NCI-H446 (cell line): ENCODE measurements around the gene AEBP1.

Experiments
- DNase-seq, 2 experiments: peaks; one replicate each; lab custom pipeline; 2025; lab: John Stamatoyannopoulos, UW

The AEBP1 gene

GRCh38 chr7:44156453-44157010 lies 52.4 kb downstream of the AEBP1 start:
- no peak for DNase-seq

GRCh38 chr7:44157116-44158080 lies 53.3 kb downstream of the AEBP1 start:
- DNase-seq: no peak

- DNase-seq: no peak
Measured at GRCh38 chr7:44158096-44158872, 54.1 kb downstream of the AEBP1 start.

DNA sequence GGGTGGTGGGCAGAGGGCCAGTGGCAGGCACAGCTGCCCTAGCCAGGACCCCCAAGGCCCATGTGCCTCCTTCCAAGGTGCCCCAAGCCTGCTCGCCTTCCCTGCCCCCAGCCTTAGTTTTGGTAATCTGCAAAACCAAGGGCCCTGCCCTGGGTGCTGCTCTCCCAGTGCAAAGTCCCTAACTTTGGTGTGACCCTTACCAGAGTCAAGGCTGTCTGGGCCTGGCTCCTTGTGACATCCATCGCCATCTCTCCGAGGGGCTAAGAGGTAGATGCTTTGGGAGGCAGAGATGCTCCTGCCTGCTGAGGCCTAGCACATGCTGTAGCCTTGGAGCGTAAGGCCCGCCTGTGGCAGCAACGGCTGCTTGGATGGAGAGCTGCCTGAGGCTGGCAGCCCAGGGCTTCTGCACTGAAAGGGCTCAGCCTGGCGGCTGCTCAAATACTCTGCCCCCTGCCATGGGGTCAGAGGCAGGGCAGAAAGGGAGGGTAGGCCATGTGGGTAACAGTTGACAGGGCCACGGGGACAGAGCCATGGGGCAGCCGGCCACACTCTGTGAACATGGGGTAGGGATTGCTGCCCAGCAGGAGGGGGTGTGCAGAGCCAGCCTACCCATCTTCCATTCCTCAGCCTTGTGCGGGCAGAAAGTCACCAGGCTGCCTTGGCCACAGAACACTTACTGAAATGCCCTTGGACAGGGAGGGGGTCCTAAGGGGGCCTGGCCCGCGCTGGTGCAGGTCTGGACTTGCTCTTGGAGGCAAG lies 54.9 kb downstream of the AEBP1 start:
- DNase-seq: no peak

- DNase-seq: no peak
Measured at GRCh38 chr7:44159824-44160630, 55.9 kb downstream of the AEBP1 start.

GRCh38 chr7:44161371-44161770 lies 57.2 kb downstream of the AEBP1 start:
- no peak for DNase-seq

DNA sequence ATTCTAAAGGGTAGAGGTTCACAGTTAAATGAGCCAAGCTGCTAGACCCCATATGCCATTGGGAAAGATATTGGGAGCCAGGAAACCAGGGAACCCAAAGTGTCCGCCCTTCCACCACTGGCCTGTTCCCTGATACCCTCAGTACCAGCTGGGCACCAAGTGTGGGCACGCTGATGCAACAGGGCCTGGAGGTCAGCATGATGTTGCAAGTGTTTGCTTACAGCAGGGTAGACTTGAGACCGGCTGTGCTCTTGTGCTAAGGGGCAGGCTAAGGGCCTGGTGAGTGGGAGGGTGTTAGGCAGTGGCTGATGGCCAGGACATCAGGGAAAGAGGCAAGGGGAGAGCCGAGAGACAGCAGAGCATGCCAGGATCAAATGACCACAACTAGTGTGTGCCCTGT lies 58.0 kb downstream of the AEBP1 start:
- no peak for DNase-seq

DNA sequence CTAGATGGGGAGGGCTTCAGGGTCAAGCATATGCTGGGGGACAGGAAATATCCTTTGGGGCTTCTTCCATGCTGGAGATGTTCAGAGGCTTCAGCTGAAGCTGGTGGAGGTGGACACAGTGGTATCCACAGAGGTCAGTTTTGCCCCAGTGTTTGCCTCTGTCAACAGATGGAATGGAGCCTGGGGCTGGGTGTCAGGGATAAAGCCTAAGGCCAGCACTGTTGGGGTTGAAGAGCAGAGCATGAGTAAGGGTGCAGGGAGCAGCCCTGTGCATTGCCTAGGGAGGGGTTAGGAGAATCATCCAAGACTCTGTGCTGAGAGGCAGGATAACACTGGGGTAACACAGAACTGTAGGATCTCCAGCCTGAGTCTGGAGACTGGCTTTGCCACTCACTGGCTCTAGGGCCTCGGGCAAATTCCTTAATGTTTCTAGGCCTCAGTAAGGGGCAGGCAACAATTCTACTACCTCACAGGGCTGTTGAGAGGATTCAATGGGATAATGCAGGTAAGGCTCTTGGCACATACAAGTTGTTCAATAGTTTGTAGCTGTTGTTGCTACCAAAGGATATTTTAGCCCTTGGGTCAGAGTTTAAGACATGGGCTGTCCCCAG lies 58.7 kb downstream of the AEBP1 start:
- no peak for DNase-seq

- no peak for DNase-seq
Measured at GRCh38 chr7:44163591-44163990, 59.4 kb downstream of the AEBP1 start.
